ENCODE results near the gene WFDC5.

GRCh38 chr20:45064812-45065211, 50.2 kb downstream of the WFDC5 start:
- no peak for TF ChIP-seq CTCF (IDR thresholded peaks at IDR 0.05; ENCODE audit: insufficient read depth, low read length, poor library complexity, severe bottlenecking)
- TF ChIP-seq EZH2phosphoT487 (conservative IDR thresholded peaks at IDR 0.05; ENCODE audit: low read length), result no peak

Data from SU-DHL-6 (cell line).